K562 (cell line): Measurements from ENCODE around the gene RPS2. TPM values are rescaled to one million over a fixed set of nuclear protein-coding genes. Genes with fewer than 3 reads are reported as not detected.

ENCODE experiments used
- CCNT2 ChIP-seq: IDR thresholded peaks from 2 replicates; pipeline ENCODE4 v1.6.1; 2011; ENCODE audit warnings: borderline replicate concordance, low read depth, mild to moderate bottlenecking, moderate library complexity, mixed read lengths, low read length; ENCODE audit not compliant: insufficient read length; ENCODE audit errors: extremely low read depth
- HCFC1 ChIP-seq: IDR thresholded peaks from 2 replicates; pipeline ENCODE4 v1.6.1; 2012; ENCODE audit warnings: low read depth, low read length, improper control_type of control experiment
- KAT2B ChIP-seq: IDR thresholded peaks from one replicate; pipeline ENCODE4 v1.6.1; 2012; ENCODE audit warnings: low read depth, mild to moderate bottlenecking, control low read depth, inconsistent platforms, low read length, moderate library complexity
- PHF8 ChIP-seq: fragments of 200-600 bp; sonication (generic); IDR thresholded peaks from 2 replicates; pipeline ENCODE4 v1.6.1; 2012; ENCODE audit warnings: mixed run types, mild to moderate bottlenecking, inconsistent platforms, low read length, moderate library complexity, borderline replicate concordance
- RAD21 ChIP-seq, 2 experiments: fragments of 250-450 bp in 1 of 2; fragments of 450-650 bp in 1 of 2; sonication (Bioruptor Pico) in 1 of 2; formaldehyde crosslinking in 1 of 2; IDR thresholded peaks in 1 of 2; conservative IDR thresholded peaks in 1 of 2; 2 replicates each; pipeline versions ENCODE4 v1.4.0 to v1.8.0; 2020 to 2022; ENCODE audit warnings: mild to moderate bottlenecking in 2 of 2, moderate library complexity in 1 of 2
- U2AF1 ChIP-seq: fragments of 200-400 bp; formaldehyde crosslinking; optimal IDR thresholded peaks from 2 replicates; pipeline ENCODE3; 2017; ENCODE audit warnings: mild to moderate bottlenecking, low read depth, low read length, moderate library complexity
- YY1 ChIP-seq, 3 experiments: IDR thresholded peaks; 2 replicates each; pipeline ENCODE4 v1.6.1; 2011; ENCODE audit warnings: low read length in 2 of 3, mild to moderate bottlenecking in 2 of 3, moderate library complexity in 2 of 3, borderline replicate concordance in 1 of 3, control low read depth in 1 of 3, low read depth in 1 of 3; ENCODE audit not compliant: insufficient read depth in 3 of 3, insufficient replicate concordance in 2 of 3, control insufficient read depth in 1 of 3, insufficient read length in 1 of 3; ENCODE audit errors: extremely low read depth in 1 of 3
- ZNF589 ChIP-seq: fragments of 200-800 bp; sonication (Bioruptor generic); IDR thresholded peaks from 2 replicates; pipeline ENCODE4 v1.6.1; 2016; ENCODE audit warnings: low read depth, missing genetic modification characterization, missing compliant biosample characterization
- polyA plus RNA-seq, 8 experiments: library from polyadenylated mRNA; depleted of rRNA in 4 of 8; stranded (reverse) in 5 of 8; unstranded in 3 of 8; fragments of >200 nt; fragmentation: Nextera tagmentation in 2 of 8; fragmentation: Illumina TruSeq in 1 of 8; extraction: Ambion mirVana in 2 of 8; extraction: Trizol in 1 of 8; gene quantifications; 2 replicates each; pipeline versions ENCODE4 v1.2.1 to v1.2.3, GENCODE V29; 2011 to 2014; ENCODE audit warnings: inconsistent platforms in 1 of 8, missing spikeins in 1 of 8
- total RNA-seq, 7 experiments: library from RNA; depleted of rRNA in 6 of 7; stranded (reverse); fragments of >200 nt in 6 of 7; fragmentation: Illumina TruSeq in 2 of 7; extraction: Trizol in 2 of 7; gene quantifications; 2 replicates each; pipeline versions ENCODE4 v1.2.1 to v1.2.3, GENCODE V29; 2011 to 2021; ENCODE audit warnings: low replicate concordance in 1 of 7
- TF ChIP-seq, protein P1 (sequence below): fragments of 450-650 bp; IDR thresholded peaks from 2 replicates; pipeline ENCODE4 v1.6.1; 2016; ENCODE audit warnings: mild to moderate bottlenecking, moderate library complexity

The RPS2 gene
- total and polyA plus RNA-seq, 9 of the 15 experiments (the other 6 are each of a cell fraction or from before 2014, with no cell fraction given): 834 to 4,794 (median 3,793) TPM

DNA sequence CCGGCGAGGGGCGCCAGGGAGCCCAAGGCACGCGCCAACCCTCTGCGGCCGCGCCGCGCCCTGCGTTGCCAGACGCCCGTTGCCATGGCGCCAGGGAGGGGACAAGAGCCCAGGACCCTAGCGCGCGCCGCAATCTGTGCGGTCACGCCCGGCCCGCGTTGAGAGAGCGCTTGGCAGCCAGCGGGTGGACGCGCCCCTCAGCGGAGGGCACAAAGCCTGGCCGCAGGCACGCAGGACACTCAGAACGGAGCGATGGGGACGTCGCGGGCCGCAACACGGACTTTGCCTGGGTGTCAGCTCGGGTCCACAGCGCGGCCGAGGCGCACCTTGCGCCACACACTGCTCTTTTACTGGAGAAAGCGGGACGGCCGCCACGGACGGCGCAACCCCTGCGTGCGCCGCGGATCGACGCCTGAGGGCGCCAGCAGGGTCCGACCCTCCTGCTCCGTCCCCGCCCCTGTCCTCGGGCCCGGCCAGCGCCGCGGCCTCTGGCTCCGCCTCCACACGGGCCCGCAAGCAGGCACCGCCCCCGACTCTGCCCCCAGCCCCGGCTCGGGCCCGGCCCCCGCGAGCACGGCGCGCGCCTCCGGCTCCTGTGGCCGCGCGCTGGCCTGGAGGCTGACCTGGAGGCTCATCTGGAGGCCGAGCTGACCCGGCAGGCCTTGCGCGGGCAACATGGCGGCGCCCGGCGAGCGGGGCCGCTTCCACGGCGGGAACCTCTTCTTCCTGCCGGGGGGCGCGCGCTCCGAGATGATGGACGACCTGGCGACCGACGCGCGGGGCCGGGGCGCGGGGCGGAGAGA, 19.1 kb upstream of the RPS2 start, which contains the start of gene GFER (continued):
- TF ChIP-seq, protein P1, sequence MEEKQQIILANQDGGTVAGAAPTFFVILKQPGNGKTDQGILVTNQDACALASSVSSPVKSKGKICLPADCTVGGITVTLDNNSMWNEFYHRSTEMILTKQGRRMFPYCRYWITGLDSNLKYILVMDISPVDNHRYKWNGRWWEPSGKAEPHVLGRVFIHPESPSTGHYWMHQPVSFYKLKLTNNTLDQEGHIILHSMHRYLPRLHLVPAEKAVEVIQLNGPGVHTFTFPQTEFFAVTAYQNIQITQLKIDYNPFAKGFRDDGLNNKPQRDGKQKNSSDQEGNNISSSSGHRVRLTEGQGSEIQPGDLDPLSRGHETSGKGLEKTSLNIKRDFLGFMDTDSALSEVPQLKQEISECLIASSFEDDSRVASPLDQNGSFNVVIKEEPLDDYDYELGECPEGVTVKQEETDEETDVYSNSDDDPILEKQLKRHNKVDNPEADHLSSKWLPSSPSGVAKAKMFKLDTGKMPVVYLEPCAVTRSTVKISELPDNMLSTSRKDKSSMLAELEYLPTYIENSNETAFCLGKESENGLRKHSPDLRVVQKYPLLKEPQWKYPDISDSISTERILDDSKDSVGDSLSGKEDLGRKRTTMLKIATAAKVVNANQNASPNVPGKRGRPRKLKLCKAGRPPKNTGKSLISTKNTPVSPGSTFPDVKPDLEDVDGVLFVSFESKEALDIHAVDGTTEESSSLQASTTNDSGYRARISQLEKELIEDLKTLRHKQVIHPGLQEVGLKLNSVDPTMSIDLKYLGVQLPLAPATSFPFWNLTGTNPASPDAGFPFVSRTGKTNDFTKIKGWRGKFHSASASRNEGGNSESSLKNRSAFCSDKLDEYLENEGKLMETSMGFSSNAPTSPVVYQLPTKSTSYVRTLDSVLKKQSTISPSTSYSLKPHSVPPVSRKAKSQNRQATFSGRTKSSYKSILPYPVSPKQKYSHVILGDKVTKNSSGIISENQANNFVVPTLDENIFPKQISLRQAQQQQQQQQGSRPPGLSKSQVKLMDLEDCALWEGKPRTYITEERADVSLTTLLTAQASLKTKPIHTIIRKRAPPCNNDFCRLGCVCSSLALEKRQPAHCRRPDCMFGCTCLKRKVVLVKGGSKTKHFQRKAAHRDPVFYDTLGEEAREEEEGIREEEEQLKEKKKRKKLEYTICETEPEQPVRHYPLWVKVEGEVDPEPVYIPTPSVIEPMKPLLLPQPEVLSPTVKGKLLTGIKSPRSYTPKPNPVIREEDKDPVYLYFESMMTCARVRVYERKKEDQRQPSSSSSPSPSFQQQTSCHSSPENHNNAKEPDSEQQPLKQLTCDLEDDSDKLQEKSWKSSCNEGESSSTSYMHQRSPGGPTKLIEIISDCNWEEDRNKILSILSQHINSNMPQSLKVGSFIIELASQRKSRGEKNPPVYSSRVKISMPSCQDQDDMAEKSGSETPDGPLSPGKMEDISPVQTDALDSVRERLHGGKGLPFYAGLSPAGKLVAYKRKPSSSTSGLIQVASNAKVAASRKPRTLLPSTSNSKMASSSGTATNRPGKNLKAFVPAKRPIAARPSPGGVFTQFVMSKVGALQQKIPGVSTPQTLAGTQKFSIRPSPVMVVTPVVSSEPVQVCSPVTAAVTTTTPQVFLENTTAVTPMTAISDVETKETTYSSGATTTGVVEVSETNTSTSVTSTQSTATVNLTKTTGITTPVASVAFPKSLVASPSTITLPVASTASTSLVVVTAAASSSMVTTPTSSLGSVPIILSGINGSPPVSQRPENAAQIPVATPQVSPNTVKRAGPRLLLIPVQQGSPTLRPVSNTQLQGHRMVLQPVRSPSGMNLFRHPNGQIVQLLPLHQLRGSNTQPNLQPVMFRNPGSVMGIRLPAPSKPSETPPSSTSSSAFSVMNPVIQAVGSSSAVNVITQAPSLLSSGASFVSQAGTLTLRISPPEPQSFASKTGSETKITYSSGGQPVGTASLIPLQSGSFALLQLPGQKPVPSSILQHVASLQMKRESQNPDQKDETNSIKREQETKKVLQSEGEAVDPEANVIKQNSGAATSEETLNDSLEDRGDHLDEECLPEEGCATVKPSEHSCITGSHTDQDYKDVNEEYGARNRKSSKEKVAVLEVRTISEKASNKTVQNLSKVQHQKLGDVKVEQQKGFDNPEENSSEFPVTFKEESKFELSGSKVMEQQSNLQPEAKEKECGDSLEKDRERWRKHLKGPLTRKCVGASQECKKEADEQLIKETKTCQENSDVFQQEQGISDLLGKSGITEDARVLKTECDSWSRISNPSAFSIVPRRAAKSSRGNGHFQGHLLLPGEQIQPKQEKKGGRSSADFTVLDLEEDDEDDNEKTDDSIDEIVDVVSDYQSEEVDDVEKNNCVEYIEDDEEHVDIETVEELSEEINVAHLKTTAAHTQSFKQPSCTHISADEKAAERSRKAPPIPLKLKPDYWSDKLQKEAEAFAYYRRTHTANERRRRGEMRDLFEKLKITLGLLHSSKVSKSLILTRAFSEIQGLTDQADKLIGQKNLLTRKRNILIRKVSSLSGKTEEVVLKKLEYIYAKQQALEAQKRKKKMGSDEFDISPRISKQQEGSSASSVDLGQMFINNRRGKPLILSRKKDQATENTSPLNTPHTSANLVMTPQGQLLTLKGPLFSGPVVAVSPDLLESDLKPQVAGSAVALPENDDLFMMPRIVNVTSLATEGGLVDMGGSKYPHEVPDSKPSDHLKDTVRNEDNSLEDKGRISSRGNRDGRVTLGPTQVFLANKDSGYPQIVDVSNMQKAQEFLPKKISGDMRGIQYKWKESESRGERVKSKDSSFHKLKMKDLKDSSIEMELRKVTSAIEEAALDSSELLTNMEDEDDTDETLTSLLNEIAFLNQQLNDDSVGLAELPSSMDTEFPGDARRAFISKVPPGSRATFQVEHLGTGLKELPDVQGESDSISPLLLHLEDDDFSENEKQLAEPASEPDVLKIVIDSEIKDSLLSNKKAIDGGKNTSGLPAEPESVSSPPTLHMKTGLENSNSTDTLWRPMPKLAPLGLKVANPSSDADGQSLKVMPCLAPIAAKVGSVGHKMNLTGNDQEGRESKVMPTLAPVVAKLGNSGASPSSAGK: no peak
- TF ChIP-seq RAD21 (CRISPR knock-in tag; conservative IDR thresholded peaks at IDR 0.05 in 1 of 2, IDR thresholded peaks at IDR 0.05 in 1 of 2) (peak; percentile 23 to 47; a peak in 2 of 4 replicates), CCNT2 (peak; percentile 92), ZNF589 (CRISPR knock-in tag) (peak; percentile 93), KAT2B (no peak), PHF8 (peak; percentile 87; the same call in 1 of the 2 replicates), U2AF1 (peak; percentile 87), HCFC1 (peak; percentile 76), YY1 (IDR thresholded peaks at IDR 0.05; ENCODE audit: borderline replicate concordance in 1 of 3, control insufficient read depth in 1 of 3, extremely low read depth in 1 of 3, insufficient read depth in 3 of 3, insufficient read length in 1 of 3, insufficient replicate concordance in 2 of 3, low read depth in 1 of 3, low read length in 2 of 3) (peak; percentile 90 to 99 (median 98))
